Measurements from ENCODE around the gene HSPA12B.

DNA sequence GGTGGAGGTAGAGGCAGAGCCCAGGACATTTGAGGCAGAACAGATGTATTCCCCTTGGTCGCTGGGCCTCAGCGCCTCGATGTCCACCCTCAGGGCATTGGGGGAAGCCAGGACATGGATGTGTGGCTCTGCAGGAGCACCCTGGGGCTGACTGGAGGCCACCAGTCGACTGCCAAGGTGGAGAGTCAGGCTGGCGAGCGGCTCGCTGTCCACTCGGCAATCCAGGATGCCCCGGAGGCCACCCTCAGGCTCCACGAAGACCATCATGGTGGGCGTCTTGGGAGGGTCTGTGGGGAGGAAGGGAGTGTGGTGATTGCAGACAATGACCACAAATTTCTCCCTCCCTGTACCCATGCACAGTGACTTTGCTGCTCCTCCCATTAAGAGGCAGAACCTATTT is 42.5 kb upstream of the HSPA12B start:
- TF ChIP-seq, protein P1, sequence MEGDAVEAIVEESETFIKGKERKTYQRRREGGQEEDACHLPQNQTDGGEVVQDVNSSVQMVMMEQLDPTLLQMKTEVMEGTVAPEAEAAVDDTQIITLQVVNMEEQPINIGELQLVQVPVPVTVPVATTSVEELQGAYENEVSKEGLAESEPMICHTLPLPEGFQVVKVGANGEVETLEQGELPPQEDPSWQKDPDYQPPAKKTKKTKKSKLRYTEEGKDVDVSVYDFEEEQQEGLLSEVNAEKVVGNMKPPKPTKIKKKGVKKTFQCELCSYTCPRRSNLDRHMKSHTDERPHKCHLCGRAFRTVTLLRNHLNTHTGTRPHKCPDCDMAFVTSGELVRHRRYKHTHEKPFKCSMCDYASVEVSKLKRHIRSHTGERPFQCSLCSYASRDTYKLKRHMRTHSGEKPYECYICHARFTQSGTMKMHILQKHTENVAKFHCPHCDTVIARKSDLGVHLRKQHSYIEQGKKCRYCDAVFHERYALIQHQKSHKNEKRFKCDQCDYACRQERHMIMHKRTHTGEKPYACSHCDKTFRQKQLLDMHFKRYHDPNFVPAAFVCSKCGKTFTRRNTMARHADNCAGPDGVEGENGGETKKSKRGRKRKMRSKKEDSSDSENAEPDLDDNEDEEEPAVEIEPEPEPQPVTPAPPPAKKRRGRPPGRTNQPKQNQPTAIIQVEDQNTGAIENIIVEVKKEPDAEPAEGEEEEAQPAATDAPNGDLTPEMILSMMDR (IDR thresholded peaks at IDR 0.05) = no peak
- TF ChIP-seq POLR2AphosphoS5 (IDR thresholded peaks at IDR 0.05) (no peak), EP300 (IDR thresholded peaks at IDR 0.05) (no peak), POLR2A (IDR thresholded peaks at IDR 0.05) (no peak)

All from upper lobe of left lung (tissue), 4 donors.